ENCODE results near the gene ASCL5. TPM values are rescaled to one million over a fixed set of nuclear protein-coding genes. Genes with fewer than 3 reads are reported as not detected.

Gene ASCL5, protein sequence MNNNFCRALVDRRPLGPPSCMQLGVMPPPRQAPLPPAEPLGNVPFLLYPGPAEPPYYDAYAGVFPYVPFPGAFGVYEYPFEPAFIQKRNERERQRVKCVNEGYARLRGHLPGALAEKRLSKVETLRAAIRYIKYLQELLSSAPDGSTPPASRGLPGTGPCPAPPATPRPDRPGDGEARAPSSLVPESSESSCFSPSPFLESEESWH
- total RNA-seq (2022) (not detected in 2 replicates), Bru-seq, nascent RNA (percentile 13 among the genes with signal in this experiment), BruChase-seq, experiment 1, labeled RNA remaining after a 6-hour chase (percentile 26 among the genes with signal in this experiment), BruChase-seq, experiment 2, labeled RNA remaining after a 2-hour chase (percentile 18 among the genes with signal in this experiment)
- long read RNA-seq = 0 reads

DNA sequence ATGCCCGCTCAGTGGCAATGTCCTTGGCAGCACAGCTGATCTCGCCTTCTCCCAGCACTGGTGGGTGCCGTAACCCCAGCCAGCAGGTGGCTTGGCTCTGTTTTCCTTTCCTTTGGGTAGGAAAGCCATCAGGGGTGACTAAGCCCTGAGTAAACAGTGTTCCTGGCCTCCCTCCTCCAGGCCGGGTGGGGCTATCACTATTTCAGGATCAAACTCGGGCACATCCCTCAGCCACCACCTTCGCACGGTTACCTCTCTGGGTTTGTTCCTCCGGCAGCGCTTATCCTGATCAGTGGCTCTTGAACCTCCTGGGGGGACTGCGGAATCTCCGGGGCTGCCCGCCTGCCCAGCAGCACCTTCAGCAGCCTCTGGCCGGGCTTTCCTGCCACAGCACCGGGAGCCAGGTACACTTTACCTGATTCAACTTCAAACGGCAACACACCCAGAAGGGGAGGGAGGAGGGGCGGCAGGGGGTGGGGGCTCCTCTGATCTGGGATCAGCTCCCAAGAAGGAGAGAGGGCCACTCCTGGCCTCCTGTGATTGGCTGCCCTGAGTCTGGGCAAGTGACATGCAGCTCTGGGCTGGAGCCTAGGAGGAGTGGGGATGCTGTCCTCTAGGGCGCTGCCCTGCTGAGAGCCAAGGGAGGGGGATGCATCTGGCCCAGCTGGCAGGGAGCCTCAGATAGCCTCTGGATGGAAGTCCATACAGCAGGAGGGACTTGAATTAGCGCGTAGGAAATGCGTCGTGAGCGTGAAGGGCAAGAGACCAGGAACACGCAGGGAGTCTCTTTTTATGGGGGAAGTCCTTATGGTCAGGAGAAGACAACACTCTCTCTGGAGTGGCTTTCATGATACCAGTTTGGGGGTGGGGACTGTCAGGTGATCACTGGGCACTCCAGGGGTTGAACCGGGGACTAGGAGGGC, at the start of gene ASCL5:
TSS of gene ASCL5 (minus strand) at position 353 of the 923 bp plus-strand sequence. CDS start 11,812 bp downstream, outside the sequence.
- peak; percentile 73 for DNase-seq (ENCODE audit: unreplicated experiment)
- ChIA-PET CTCF (interaction anchor here (0.6 to 3.4 kb wide), 9 partner anchors 13 to 398 kb away, joined by 3 to 24 read pairs (median 3); no protein-coding TSS in a partner anchor), POLR2A (interaction anchor here (1.0 to 3.1 kb wide), 3 partner anchors 10 to 20 kb away, joined by 3 to 14 read pairs (median 3); no protein-coding TSS in a partner anchor)
- BruUV-seq (replicated peaks) = no TSS peak
- peaks cover 13% of the 10 kb centered on the region for H3K27me3 Mint-ChIP-seq (ENCODE audit: insufficient read depth, unreplicated experiment)
- no peaks in the 10 kb centered on the region for H3K9me3 Mint-ChIP-seq (ENCODE audit: unreplicated experiment)
- peaks cover 10% of the 10 kb centered on the region for H3K4me1 Mint-ChIP-seq (ENCODE audit: insufficient read depth, unreplicated experiment)
- intact Hi-C loops (cut with micrococcal nuclease) = no loop called here
- no peak within 1 kb of the TSS for H3K4me3 Mint-ChIP-seq (ENCODE audit: unreplicated experiment)
- no peak within 1 kb of the TSS for H3K27ac Mint-ChIP-seq (ENCODE audit: low read depth, unreplicated experiment)
- peaks cover 16% of the 10 kb centered on the region for H3K36me3 Mint-ChIP-seq (ENCODE audit: insufficient read depth, unreplicated experiment)
- TF ChIP-seq, protein P1, sequence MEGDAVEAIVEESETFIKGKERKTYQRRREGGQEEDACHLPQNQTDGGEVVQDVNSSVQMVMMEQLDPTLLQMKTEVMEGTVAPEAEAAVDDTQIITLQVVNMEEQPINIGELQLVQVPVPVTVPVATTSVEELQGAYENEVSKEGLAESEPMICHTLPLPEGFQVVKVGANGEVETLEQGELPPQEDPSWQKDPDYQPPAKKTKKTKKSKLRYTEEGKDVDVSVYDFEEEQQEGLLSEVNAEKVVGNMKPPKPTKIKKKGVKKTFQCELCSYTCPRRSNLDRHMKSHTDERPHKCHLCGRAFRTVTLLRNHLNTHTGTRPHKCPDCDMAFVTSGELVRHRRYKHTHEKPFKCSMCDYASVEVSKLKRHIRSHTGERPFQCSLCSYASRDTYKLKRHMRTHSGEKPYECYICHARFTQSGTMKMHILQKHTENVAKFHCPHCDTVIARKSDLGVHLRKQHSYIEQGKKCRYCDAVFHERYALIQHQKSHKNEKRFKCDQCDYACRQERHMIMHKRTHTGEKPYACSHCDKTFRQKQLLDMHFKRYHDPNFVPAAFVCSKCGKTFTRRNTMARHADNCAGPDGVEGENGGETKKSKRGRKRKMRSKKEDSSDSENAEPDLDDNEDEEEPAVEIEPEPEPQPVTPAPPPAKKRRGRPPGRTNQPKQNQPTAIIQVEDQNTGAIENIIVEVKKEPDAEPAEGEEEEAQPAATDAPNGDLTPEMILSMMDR (IDR thresholded peaks at IDR 0.05; ENCODE audit: unreplicated experiment) = peak; percentile 13

GRCh38 chr1:201175820-201176500, 49.0 kb upstream of the ASCL5 start:
- peaks cover 5% of the 10 kb centered on the region for H3K27me3 Mint-ChIP-seq (ENCODE audit: insufficient read depth, unreplicated experiment)
- CTCF ChIA-PET = interaction anchor here (0.7 to 5.4 kb wide), 9 partner anchors 10 to 204 kb away, joined by 3 to 36 read pairs (median 4); partner anchors contain the start of gene TMEM9
- intact Hi-C loops (cut with micrococcal nuclease) = no loop called here
- BruUV-seq (replicated peaks) = no TSS peak
- H3K4me3 Mint-ChIP-seq (ENCODE audit: unreplicated experiment) = no peak overlapping the region
- peaks cover 7% of the 10 kb centered on the region for H3K9me3 Mint-ChIP-seq (ENCODE audit: unreplicated experiment)
- no peak for DNase-seq (ENCODE audit: unreplicated experiment)
- TF ChIP-seq, protein P1 (IDR thresholded peaks at IDR 0.05; ENCODE audit: unreplicated experiment) = no peak
- no peaks in the 10 kb centered on the region for H3K36me3 Mint-ChIP-seq (ENCODE audit: insufficient read depth, unreplicated experiment)
- H3K27ac Mint-ChIP-seq (ENCODE audit: low read depth, unreplicated experiment) = no peak overlapping the region
- POLR2A ChIA-PET = interaction anchor here (0.7 to 2.4 kb wide), 5 partner anchors 9 to 114 kb away, joined by 3 to 11 read pairs (median 3); partner anchors contain the start of gene TMEM9
- peaks cover 14% of the 10 kb centered on the region for H3K4me1 Mint-ChIP-seq (ENCODE audit: insufficient read depth, unreplicated experiment)

DNA sequence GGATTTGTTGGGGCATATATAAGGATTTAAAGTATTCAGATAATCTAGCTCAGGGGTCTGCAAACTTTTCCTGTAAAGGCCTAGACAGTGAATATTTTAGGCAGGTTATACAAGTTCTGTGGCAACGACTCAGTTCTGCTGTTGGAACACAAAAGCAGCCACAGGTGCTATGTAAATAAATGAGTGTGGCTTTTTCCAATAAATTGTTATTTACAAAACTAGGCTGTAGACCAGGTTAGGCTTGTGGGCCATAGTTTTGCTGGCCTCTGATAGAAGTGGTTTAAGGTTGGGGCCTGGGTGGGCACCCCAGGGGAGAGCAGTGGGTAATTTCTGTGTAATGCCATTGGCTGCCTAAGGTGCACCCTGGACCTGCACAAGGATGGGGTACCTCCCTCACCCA, 46.8 kb upstream of the ASCL5 start:
- no peaks in the 10 kb centered on the region for H3K27me3 Mint-ChIP-seq (ENCODE audit: insufficient read depth, unreplicated experiment)
- no TSS peak for BruUV-seq (replicated peaks)
- H3K4me1 Mint-ChIP-seq (ENCODE audit: insufficient read depth, unreplicated experiment) = peaks cover 29% of the 10 kb centered on the region
- POLR2A ChIA-PET = interaction anchor here (0.7 to 5.2 kb wide), 3 partner anchors 10 to 224 kb away, joined by 4 to 40 read pairs (median 4); partner anchors contain the start of gene TMEM9
- DNase-seq (ENCODE audit: unreplicated experiment) = no peak
- TF ChIP-seq, protein P1 (IDR thresholded peaks at IDR 0.05; ENCODE audit: unreplicated experiment) = no peak
- intact Hi-C loops (cut with micrococcal nuclease) = no loop called here
- CTCF ChIA-PET = interaction anchor here (0.6 to 5.4 kb wide), 10 partner anchors 13 to 617 kb away, joined by 3 to 36 read pairs (median 6); no protein-coding TSS in a partner anchor
- H3K27ac Mint-ChIP-seq (ENCODE audit: low read depth, unreplicated experiment) = no peak overlapping the region
- H3K9me3 Mint-ChIP-seq (ENCODE audit: unreplicated experiment) = no peaks in the 10 kb centered on the region
- H3K36me3 Mint-ChIP-seq (ENCODE audit: insufficient read depth, unreplicated experiment) = no peaks in the 10 kb centered on the region
- H3K4me3 Mint-ChIP-seq (ENCODE audit: unreplicated experiment) = no peak overlapping the region
